Fibroblast of peridontal ligament (primary cell): Measurements from ENCODE around the gene KRT75.

Experiments used
- DNase-seq: peaks from one replicate; pipeline ENCODE4 v3.0.0-alpha.2; 2010; ENCODE audit errors: extremely low read depth

Gene KRT75

GRCh38 chr12:52439845-52440244 is 5.7 kb upstream of the KRT75 start:
- DNase-seq = no peak

GRCh38 chr12:52439420-52439819 is 5.2 kb upstream of the KRT75 start:
- no peak for DNase-seq

GRCh38 chr12:52438305-52439301 is 4.4 kb upstream of the KRT75 start:
- no peak for DNase-seq

- no peak for DNase-seq
Observed at GRCh38 chr12:52437508-52437907, 3.3 kb upstream of the KRT75 start.

GRCh38 chr12:52436828-52437474 is 2.8 kb upstream of the KRT75 start:
- DNase-seq = no peak

- DNase-seq = no peak
Observed at GRCh38 chr12:52436000-52436827, 2.0 kb upstream of the KRT75 start.

GRCh38 chr12:52435659-52435999 is 1.5 kb upstream of the KRT75 start:
- DNase-seq = no peak

- DNase-seq = no peak
Observed at GRCh38 chr12:52434760-52435530, 774 bp upstream of the KRT75 start.

- no peak for DNase-seq
Observed at GRCh38 chr12:52433501-52434080, 580 bp downstream of the KRT75 start.

- DNase-seq = no peak
Observed at GRCh38 chr12:52432559-52433207, 1.5 kb downstream of the KRT75 start.

GRCh38 chr12:52428121-52428520 is 6.0 kb downstream of the KRT75 start:
- no peak for DNase-seq

GRCh38 chr12:52427083-52427482 is 7.1 kb downstream of the KRT75 start:
- no peak for DNase-seq

- DNase-seq = no peak
Observed at GRCh38 chr12:52426034-52426433, 8.1 kb downstream of the KRT75 start.

- DNase-seq = no peak
Observed at GRCh38 chr12:52425466-52425865, 8.7 kb downstream of the KRT75 start.

- no peak for DNase-seq
Observed at GRCh38 chr12:52423661-52424500, 10.3 kb downstream of the KRT75 start.

- DNase-seq = no peak
Observed at GRCh38 chr12:52423035-52423434, 11.1 kb downstream of the KRT75 start.

GRCh38 chr12:52419656-52420055 is 14.5 kb downstream of the KRT75 start:
- no peak for DNase-seq

GRCh38 chr12:52418576-52419110 is 15.5 kb downstream of the KRT75 start:
- no peak for DNase-seq

- no peak for DNase-seq
Observed at GRCh38 chr12:52417740-52418139, 16.4 kb downstream of the KRT75 start.
